Adrenal gland (tissue), 5 donors: ENCODE measurements around the gene DAZ2.
"Not testable (repeated sequence)": the region's sequence is repeated elsewhere in the genome, so short reads cannot be mapped to it uniquely, and the experiment has no call there.

Experiments
- CTCF ChIP-seq, 6 experiments: fragments of 450-650 bp in 4 of 6; fragments of 200-600 bp in 2 of 6; sonication (generic) in 1 of 6; IDR thresholded peaks; 1 replicate in 5 of 6; 2 replicates in 1 of 6; pipeline versions ENCODE4 v1.5.1 to v1.8.0; 2016 to 2021; ENCODE audit warnings: antibody characterized with exemption in 6 of 6, mild to moderate bottlenecking in 2 of 6, moderate library complexity in 1 of 6
- POLR2A ChIP-seq, 2 donors: fragments of 450-650 bp; IDR thresholded peaks; one replicate each; pipeline ENCODE4 v1.6.1; 2017; ENCODE audit warnings: antibody characterized with exemption in 2 of 2, mild to moderate bottlenecking in 2 of 2, moderate library complexity in 1 of 2
- donor health status: DM: no; HTN: no; CAD: no.

GRCh38 chrY:23209802-23210495, 9.4 kb upstream of the DAZ2 start:
- not testable (repeated sequence) for TF ChIP-seq CTCF, POLR2A (IDR thresholded peaks at IDR 0.05)
